GM12891 (cell line): ENCODE measurements around the gene PAFAH1B2.

Experiments used
- POLR2A ChIP-seq: IDR thresholded peaks from 2 replicates; pipeline ENCODE4 v1.6.1; 2011; ENCODE audit warnings: low read depth, low read length, control low read depth
- POU2F2 ChIP-seq: IDR thresholded peaks from 2 replicates; pipeline ENCODE4 v1.6.1; 2011; ENCODE audit warnings: low read depth, mild to moderate bottlenecking, control low read depth, low read length, moderate library complexity

- TF ChIP-seq POU2F2 (no peak), POLR2A (no peak)
These were observed 33.7 kb upstream of the PAFAH1B2 start for GRCh38 chr11:117110294-117110950.
